CD14-positive monocyte (primary cell): ENCODE results near the gene ARHGEF37. TPM values are rescaled to one million over a fixed set of nuclear protein-coding genes. Genes with fewer than 3 reads are reported as not detected.

Source experiments
- DNase-seq, 3 donors: peaks; one replicate each; pipeline ENCODE4 v3.0.0-alpha.2; 2011 to 2022
- H2AFZ ChIP-seq: 2 replicates; pipeline ENCODE4 v1.6.0; 2012; ENCODE audit warnings: mild to moderate bottlenecking, low read depth, low read length, inconsistent platforms; ENCODE audit not compliant: insufficient read depth, poor library complexity, severe bottlenecking
- H3K27ac ChIP-seq, 2 donors: 1 replicate in 1 of 2; 2 replicates in 1 of 2; pipeline ENCODE4 v1.5.1; 2012 to 2013; ENCODE audit warnings: low read length in 2 of 2, control low read depth in 1 of 2, inconsistent platforms in 1 of 2, low read depth in 1 of 2, mild to moderate bottlenecking in 1 of 2
- H3K27me3 ChIP-seq, 2 donors: one replicate each; pipeline versions ENCODE4 v1.6.0 to v1.6.1; 2011 to 2013; ENCODE audit warnings: low read length in 2 of 2; ENCODE audit not compliant: control insufficient read depth in 2 of 2, insufficient read depth in 2 of 2
- H3K36me3 ChIP-seq, 2 donors: replicated peaks in 1 of 2; 1 replicate in 1 of 2; 2 replicates in 1 of 2; pipeline versions ENCODE4 v1.5.1 to v1.6.1; 2012 to 2013; ENCODE audit warnings: low read length in 2 of 2, control low read depth in 1 of 2, inconsistent platforms in 1 of 2, mild to moderate bottlenecking in 1 of 2; ENCODE audit not compliant: insufficient read depth in 2 of 2, control insufficient read depth in 1 of 2
- H3K4me1 ChIP-seq, 2 donors: 1 replicate in 1 of 2; 2 replicates in 1 of 2; pipeline versions ENCODE4 v1.5.1 to v1.6.1; 2012 to 2013; ENCODE audit warnings: low read length in 2 of 2, control low read depth in 1 of 2, inconsistent platforms in 1 of 2, mild to moderate bottlenecking in 1 of 2, moderate library complexity in 1 of 2; ENCODE audit not compliant: insufficient read depth in 2 of 2, control insufficient read depth in 1 of 2
- H3K4me2 ChIP-seq: replicated peaks from 2 replicates; pipeline ENCODE3; 2012; ENCODE audit warnings: low read length, moderate library complexity, mild to moderate bottlenecking; ENCODE audit not compliant: poor library complexity, severe bottlenecking; ENCODE audit errors: extremely low read depth
- H3K4me3 ChIP-seq, 3 experiments: fragments of 200-600 bp in 1 of 3; sonication (generic) in 1 of 3; replicated peaks in 1 of 3; 1 replicate in 2 of 3; 2 replicates in 1 of 3; pipeline ENCODE4 v1.5.1; 2011 to 2013; ENCODE audit warnings: low read length in 3 of 3, mild to moderate bottlenecking in 3 of 3, control low read depth in 2 of 3, low read depth in 2 of 3, inconsistent platforms in 1 of 3, moderate library complexity in 1 of 3
- H3K79me2 ChIP-seq: 2 replicates; pipeline ENCODE4 v1.6.0; 2012; ENCODE audit warnings: mild to moderate bottlenecking, control low read depth, inconsistent platforms, low read length, moderate library complexity; ENCODE audit not compliant: insufficient read depth
- H3K9ac ChIP-seq: 2 replicates; pipeline ENCODE4 v1.6.0; 2017; ENCODE audit warnings: low read length, mild to moderate bottlenecking; ENCODE audit not compliant: insufficient read depth, poor library complexity, severe bottlenecking
- H3K9me3 ChIP-seq, 2 donors: replicated peaks in 1 of 2; 1 replicate in 1 of 2; 2 replicates in 1 of 2; pipeline versions ENCODE4 v1.5.1 to v1.6.1; 2012 to 2013; ENCODE audit warnings: low read length in 2 of 2, control low read depth in 1 of 2; ENCODE audit not compliant: control insufficient read depth in 1 of 2, insufficient read depth in 1 of 2
- H4K20me1 ChIP-seq: 2 replicates; pipeline ENCODE4 v1.6.0; 2012; ENCODE audit warnings: mild to moderate bottlenecking, low read length, control low read depth, moderate library complexity; ENCODE audit not compliant: insufficient read depth
- H3K27ac Mint-ChIP-seq, 7 donors: one replicate each; pipeline ENCODE4 v1.8.0; 2020; ENCODE audit warnings: mild to moderate bottlenecking in 7 of 7, mixed read lengths in 7 of 7, moderate library complexity in 6 of 7, inconsistent platforms in 2 of 7
- H3K27me3 Mint-ChIP-seq, 3 donors: one replicate each; pipeline ENCODE4 v1.8.0; 2021 to 2022; ENCODE audit warnings: low read depth in 3 of 3, mild to moderate bottlenecking in 3 of 3, mixed read lengths in 3 of 3, moderate library complexity in 3 of 3, inconsistent platforms in 1 of 3
- H3K36me3 Mint-ChIP-seq, 2 donors: one replicate each; pipeline ENCODE4 v1.8.0; 2020; ENCODE audit warnings: mixed read lengths in 2 of 2, inconsistent platforms in 1 of 2, mild to moderate bottlenecking in 1 of 2
- H3K4me1 Mint-ChIP-seq: one replicate; pipeline ENCODE4 v1.8.0; 2020; ENCODE audit warnings: mild to moderate bottlenecking, mixed read lengths
- H3K4me3 Mint-ChIP-seq, 2 donors: one replicate each; pipeline ENCODE4 v1.8.0; 2020; ENCODE audit warnings: mild to moderate bottlenecking in 2 of 2, mixed read lengths in 2 of 2, moderate library complexity in 1 of 2
- H3K9me3 Mint-ChIP-seq, 7 donors: one replicate each; pipeline ENCODE4 v1.8.0; 2020 to 2022; ENCODE audit warnings: mixed read lengths in 7 of 7, mild to moderate bottlenecking in 6 of 7, moderate library complexity in 6 of 7, inconsistent platforms in 2 of 7
- WGBS: methylation state at CpG from one replicate; pipeline ENCODE4 v1.1.5; 2013; ENCODE audit warnings: missing lambda C conversion rate; ENCODE audit not compliant: insufficient coverage; 5-methylcytosine and 5-hydroxymethylcytosine counted together
- intact Hi-C, 2 donors: fragments of 100-400 bp; cut with micrococcal nuclease; formaldehyde crosslinking; loops; one replicate each; pipeline versions ENCODE4 v1.15.0 to v1.15.1; 2023
- polyA plus RNA-seq, 3 donors: library from polyadenylated mRNA; depleted of rRNA in 1 of 3; unstranded in 2 of 3; stranded (reverse) in 1 of 3; fragments of 300-500 nt in 2 of 3; fragments of >200 nt in 1 of 3; fragmentation: Illumina TruSeq in 2 of 3; gene quantifications; 1 replicate in 2 of 3; 2 replicates in 1 of 3; pipeline ENCODE4 v1.2.3, GENCODE V29; 2012 to 2021
- TF ChIP-seq, protein P1 (sequence below): fragments of 200-600 bp; IDR thresholded peaks from one replicate; pipeline ENCODE4 v1.8.0; 2022; ENCODE audit warnings: antibody characterized with exemption, mild to moderate bottlenecking

ARHGEF37 gene
- polyA plus RNA-seq, 3 donors = not detected

- Mint-ChIP-seq H3K4me3 (no peak overlapping the region), H3K36me3 (no peaks in the 10 kb centered on the region)
Measured at GRCh38 chr5:149658299-149658698, 77.0 kb downstream of the ARHGEF37 start.

GRCh38 chr5:149664083-149664482, 82.8 kb downstream of the ARHGEF37 start:
- 100% methylated on average over 1 of the region's 1 CpG for WGBS
- DNase-seq = no peak

More at GRCh38 chr5:149658299-149658698, 77.0 kb downstream of the ARHGEF37 start:
- H3K9ac ChIP-seq = no peak overlapping the region
- H4K20me1 ChIP-seq = no peaks in the 10 kb centered on the region
- H3K27me3 ChIP-seq = no peaks in the 10 kb centered on the region
- peak overlapping the region in 1 of 7 donors; percentile 21 for H3K27ac Mint-ChIP-seq
- intact Hi-C loops = loop anchor here (5.0 kb wide), 2 partner anchors 34 to 169 kb away; no protein-coding TSS in a partner anchor
- H3K27me3 Mint-ChIP-seq = peaks cover 0 to 4% (median 0%) of the 10 kb centered on the region in 3 donors
- H3K79me2 ChIP-seq = no peaks in the 10 kb centered on the region
- H3K4me1 ChIP-seq = no peaks in the 10 kb centered on the region
- WGBS = no CpG with 5 or more reads among the region's 1 CpG
- no peak overlapping the region for H3K27ac ChIP-seq
- H3K9me3 Mint-ChIP-seq = peaks cover 2 to 7% (median 4%) of the 10 kb centered on the region in 7 donors
- peaks cover 8% of the 10 kb centered on the region in 2 donors for H3K9me3 ChIP-seq
- TF ChIP-seq, protein P1, sequence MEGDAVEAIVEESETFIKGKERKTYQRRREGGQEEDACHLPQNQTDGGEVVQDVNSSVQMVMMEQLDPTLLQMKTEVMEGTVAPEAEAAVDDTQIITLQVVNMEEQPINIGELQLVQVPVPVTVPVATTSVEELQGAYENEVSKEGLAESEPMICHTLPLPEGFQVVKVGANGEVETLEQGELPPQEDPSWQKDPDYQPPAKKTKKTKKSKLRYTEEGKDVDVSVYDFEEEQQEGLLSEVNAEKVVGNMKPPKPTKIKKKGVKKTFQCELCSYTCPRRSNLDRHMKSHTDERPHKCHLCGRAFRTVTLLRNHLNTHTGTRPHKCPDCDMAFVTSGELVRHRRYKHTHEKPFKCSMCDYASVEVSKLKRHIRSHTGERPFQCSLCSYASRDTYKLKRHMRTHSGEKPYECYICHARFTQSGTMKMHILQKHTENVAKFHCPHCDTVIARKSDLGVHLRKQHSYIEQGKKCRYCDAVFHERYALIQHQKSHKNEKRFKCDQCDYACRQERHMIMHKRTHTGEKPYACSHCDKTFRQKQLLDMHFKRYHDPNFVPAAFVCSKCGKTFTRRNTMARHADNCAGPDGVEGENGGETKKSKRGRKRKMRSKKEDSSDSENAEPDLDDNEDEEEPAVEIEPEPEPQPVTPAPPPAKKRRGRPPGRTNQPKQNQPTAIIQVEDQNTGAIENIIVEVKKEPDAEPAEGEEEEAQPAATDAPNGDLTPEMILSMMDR = no peak
- no peak for DNase-seq
- no peak overlapping the region for H3K4me2 ChIP-seq
- peaks cover 3% of the 10 kb centered on the region for H3K4me1 Mint-ChIP-seq
- no peak overlapping the region for H2AFZ ChIP-seq
- H3K4me3 ChIP-seq = no peak overlapping the region
- H3K36me3 ChIP-seq = no peaks in the 10 kb centered on the region

More at GRCh38 chr5:149664083-149664482, 82.8 kb downstream of the ARHGEF37 start:
- Mint-ChIP-seq H3K9me3 (peaks cover 0 to 12% (median 0%) of the 10 kb centered on the region in 7 donors), H3K27ac (no peak overlapping the region), H3K4me1 (peaks cover 40% of the 10 kb centered on the region), H3K27me3 (no peaks in the 10 kb centered on the region), H3K4me3 (no peak overlapping the region), H3K36me3 (no peaks in the 10 kb centered on the region)
- no peaks in the 10 kb centered on the region for H4K20me1 ChIP-seq
- TF ChIP-seq, protein P1 = no peak
- H3K4me2 ChIP-seq = no peak overlapping the region
- no peaks in the 10 kb centered on the region for H3K79me2 ChIP-seq
- peaks cover 37 to 38% of the 10 kb centered on the region in 2 donors for H3K4me1 ChIP-seq
- H3K4me3 ChIP-seq = no peak overlapping the region
- no peak overlapping the region for H2AFZ ChIP-seq
- no peaks in the 10 kb centered on the region for H3K36me3 ChIP-seq
- no peak overlapping the region for H3K9ac ChIP-seq
- H3K27me3 ChIP-seq = no peaks in the 10 kb centered on the region
- H3K9me3 ChIP-seq = peaks cover 0 to 3% of the 10 kb centered on the region in 2 donors
- H3K27ac ChIP-seq = no peak overlapping the region
- intact Hi-C loops = no loop called here
